ENCODE data around the gene JAM3.

Gene JAM3

DNA sequence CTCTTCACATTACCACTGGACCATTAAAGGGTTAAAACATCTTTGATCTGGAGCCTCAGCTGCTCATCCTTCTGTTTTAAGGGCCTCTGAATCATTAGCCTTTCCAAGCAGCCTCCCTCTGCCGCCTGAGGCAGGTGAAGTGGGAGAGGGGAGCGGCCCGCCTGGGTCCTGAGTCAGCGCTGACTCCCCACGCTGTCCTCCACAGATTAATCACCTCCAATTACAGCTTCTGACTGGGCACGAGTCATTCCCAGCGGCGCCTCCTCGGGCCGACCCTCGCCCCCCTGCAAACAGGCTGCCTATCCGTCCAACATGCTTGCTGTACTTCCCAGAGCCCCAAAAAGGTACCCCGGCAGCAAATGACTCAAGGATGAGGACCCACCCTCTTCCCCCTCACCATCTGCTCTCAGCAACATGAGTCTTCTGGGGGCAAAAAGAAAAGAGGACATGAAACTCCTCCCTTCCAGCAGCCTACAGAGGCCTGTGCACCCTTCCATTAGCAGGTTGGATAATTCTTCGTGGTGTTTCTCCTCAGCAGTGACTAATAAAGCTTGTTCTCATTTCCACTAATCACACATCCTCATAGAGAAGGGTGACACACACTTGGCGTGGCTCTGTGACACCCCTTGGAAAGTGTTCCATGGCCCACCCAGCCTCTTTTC lies 44.3 kb upstream of the JAM3 start:
- no peaks in the 10 kb centered on the region for H3K36me3 ChIP-seq
- DNase-seq = no peak
- TF ChIP-seq, protein P1, sequence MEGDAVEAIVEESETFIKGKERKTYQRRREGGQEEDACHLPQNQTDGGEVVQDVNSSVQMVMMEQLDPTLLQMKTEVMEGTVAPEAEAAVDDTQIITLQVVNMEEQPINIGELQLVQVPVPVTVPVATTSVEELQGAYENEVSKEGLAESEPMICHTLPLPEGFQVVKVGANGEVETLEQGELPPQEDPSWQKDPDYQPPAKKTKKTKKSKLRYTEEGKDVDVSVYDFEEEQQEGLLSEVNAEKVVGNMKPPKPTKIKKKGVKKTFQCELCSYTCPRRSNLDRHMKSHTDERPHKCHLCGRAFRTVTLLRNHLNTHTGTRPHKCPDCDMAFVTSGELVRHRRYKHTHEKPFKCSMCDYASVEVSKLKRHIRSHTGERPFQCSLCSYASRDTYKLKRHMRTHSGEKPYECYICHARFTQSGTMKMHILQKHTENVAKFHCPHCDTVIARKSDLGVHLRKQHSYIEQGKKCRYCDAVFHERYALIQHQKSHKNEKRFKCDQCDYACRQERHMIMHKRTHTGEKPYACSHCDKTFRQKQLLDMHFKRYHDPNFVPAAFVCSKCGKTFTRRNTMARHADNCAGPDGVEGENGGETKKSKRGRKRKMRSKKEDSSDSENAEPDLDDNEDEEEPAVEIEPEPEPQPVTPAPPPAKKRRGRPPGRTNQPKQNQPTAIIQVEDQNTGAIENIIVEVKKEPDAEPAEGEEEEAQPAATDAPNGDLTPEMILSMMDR (IDR thresholded peaks at IDR 0.05; ENCODE audit: low read depth, low read length) = no peak
- H3K4me3 ChIP-seq (ENCODE audit: low read depth, low read length) = no peak overlapping the region
- H3K9me3 ChIP-seq (ENCODE audit: severe bottlenecking) = no peaks in the 10 kb centered on the region
- H3K27me3 ChIP-seq (ENCODE audit: insufficient read depth, low read depth, severe bottlenecking) = no peaks in the 10 kb centered on the region
- no peak overlapping the region for H3K27ac ChIP-seq

DNA sequence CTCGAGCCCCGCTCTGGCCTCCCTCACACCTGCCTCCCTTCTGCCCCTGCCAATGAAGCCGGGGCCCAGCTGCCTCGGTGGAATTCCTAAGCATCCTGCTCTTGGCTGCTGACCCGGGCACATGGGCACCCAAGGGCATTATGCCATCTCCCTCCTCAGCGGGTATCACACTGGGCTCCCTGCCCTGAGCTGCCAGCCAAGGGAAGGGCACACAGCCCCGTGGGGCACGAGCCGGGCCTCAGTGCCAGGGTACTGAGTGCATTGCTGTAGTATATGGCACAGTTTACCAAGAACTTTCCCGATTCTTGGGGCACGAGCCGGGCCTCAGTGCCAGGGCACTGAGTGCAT lies 43.8 kb upstream of the JAM3 start:
- no peak for DNase-seq
- no peak overlapping the region for H3K4me3 ChIP-seq (ENCODE audit: low read depth, low read length)
- H3K27me3 ChIP-seq (ENCODE audit: insufficient read depth, low read depth, severe bottlenecking) = no peaks in the 10 kb centered on the region
- no peak overlapping the region for H3K27ac ChIP-seq
- no peaks in the 10 kb centered on the region for H3K9me3 ChIP-seq (ENCODE audit: severe bottlenecking)
- TF ChIP-seq, protein P1 (IDR thresholded peaks at IDR 0.05; ENCODE audit: low read depth, low read length) = no peak
- H3K36me3 ChIP-seq = no peaks in the 10 kb centered on the region

DNA sequence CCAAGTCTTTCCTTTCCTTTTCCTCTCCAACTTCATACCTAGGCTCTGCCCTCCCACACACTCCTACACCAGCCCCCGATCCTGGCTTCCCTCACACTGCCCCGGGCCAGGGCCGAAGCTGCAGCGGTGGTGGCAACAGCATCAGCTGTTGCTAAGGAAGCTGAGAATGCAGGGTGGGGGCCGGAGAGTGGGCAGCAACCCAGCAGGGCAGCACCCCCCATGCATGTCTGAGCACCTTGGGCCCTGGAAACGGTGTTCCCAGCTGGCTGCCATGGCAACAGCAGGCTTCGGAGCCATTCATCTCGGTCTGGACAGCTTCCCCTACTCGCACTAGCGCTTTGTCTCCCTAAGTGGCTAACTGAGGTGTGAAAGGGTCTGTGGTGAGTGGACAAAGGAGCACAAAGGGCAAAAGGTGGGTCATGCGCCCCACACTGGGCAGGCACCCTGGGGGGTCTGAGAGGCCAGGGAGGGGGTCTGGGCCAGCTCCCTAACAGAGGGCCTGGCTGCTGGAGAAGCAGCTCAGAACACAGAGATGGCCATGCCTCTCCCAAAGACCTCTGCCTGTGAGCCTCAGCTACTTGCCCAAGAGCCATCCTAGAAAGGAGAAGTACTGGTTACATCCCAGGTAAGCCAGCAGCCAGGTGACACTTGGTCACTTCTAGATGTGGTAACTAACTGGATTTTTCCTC lies 42.1 kb upstream of the JAM3 start:
- Histone ChIP-seq H3K27me3 (ENCODE audit: insufficient read depth, low read depth, severe bottlenecking) (no peaks in the 10 kb centered on the region), H3K36me3 (no peaks in the 10 kb centered on the region), H3K9me3 (ENCODE audit: severe bottlenecking) (no peaks in the 10 kb centered on the region), H3K4me3 (ENCODE audit: low read depth, low read length) (no peak overlapping the region), H3K27ac (no peak overlapping the region)
- DNase-seq = no peak
- TF ChIP-seq, protein P1 (IDR thresholded peaks at IDR 0.05; ENCODE audit: low read depth, low read length) = no peak

DNA sequence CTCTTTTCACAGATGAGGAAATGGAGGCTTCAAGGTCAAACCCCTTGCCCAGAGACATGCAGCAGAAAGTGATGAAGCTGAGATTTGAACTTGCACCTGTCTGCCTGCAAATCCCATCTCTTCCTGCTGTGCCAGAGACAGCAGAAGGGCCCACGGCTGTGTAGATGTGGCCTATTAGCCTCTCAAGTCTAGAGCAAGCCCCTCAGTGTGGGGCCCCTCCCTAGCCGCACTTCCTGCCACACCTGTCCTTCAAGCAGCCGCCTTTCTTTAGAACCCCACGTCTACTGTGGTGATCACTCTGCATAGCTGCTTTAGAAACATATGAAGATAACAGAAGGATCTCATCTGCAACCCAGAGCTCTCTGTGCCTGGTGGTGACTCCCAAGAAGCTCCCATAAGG lies 41.2 kb upstream of the JAM3 start:
- no peaks in the 10 kb centered on the region for H3K27me3 ChIP-seq (ENCODE audit: insufficient read depth, low read depth, severe bottlenecking)

DNA sequence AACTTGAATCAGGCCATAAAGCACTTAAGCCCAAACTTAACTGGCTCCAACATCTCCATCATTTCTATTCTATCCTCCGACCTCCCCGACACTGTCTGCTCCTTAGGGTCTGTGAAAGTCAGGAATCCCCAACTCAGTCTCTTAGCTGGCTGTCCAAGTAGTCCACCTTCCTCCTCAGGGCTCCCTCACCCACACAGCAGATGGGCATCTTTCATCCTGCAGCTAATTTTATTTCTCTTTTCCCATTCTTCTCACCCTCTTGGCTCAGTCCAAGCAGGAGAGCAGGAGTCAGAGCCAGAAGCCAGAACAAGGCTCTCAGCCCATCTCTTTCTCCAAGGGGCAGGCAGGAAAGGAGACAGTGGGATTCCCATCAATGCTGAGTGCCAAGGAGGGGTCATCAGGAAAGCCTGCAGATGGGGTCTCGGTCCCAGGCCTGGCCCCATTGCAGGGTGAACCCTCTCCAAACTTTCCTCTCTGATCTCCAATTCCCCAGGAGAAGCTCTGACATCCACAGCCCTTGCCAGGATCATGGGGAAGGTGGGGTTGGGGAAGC lies 40.4 kb upstream of the JAM3 start:
- Histone ChIP-seq H3K27ac (no peak overlapping the region), H3K27me3 (ENCODE audit: insufficient read depth, low read depth, severe bottlenecking) (no peaks in the 10 kb centered on the region), H3K4me3 (ENCODE audit: low read depth, low read length) (no peak overlapping the region), H3K36me3 (no peaks in the 10 kb centered on the region), H3K9me3 (ENCODE audit: severe bottlenecking) (no peaks in the 10 kb centered on the region)
- DNase-seq = no peak
- TF ChIP-seq, protein P1 (IDR thresholded peaks at IDR 0.05; ENCODE audit: low read depth, low read length) = no peak

More for the DNA sequence above, 41.2 kb upstream of the JAM3 start:
- H3K9me3 ChIP-seq (ENCODE audit: severe bottlenecking) = no peaks in the 10 kb centered on the region
- DNase-seq = no peak
- H3K36me3 ChIP-seq = no peaks in the 10 kb centered on the region
- TF ChIP-seq, protein P1 (IDR thresholded peaks at IDR 0.05; ENCODE audit: low read depth, low read length) = no peak
- no peak overlapping the region for H3K27ac ChIP-seq
- no peak overlapping the region for H3K4me3 ChIP-seq (ENCODE audit: low read depth, low read length)
